ENCODE data around the gene TREML2.

The TREML2 gene

GRCh38 chr6:41155132-41155805 is 45.7 kb downstream of the TREML2 start:
- TF ChIP-seq USF1 (IDR thresholded peaks at IDR 0.05) (no peak), CEBPB (IDR thresholded peaks at IDR 0.05) (0 out of 2 replicates have a peak, but pooled peaks have one; percentile 12), REST (IDR thresholded peaks at IDR 0.05; ENCODE audit: low read depth) (no peak), TCF12 (IDR thresholded peaks at IDR 0.05; ENCODE audit: low read depth) (peak; percentile 45; the same call in 1 of the 2 replicates), FOXM1 (IDR thresholded peaks at IDR 0.05; ENCODE audit: borderline replicate concordance, low read depth) (no peak), MAX (IDR thresholded peaks at IDR 0.05) (no peak; the same call in 1 of the 2 replicates), NFIC (IDR thresholded peaks at IDR 0.05) (peak; percentile 50), ZBTB7A (IDR thresholded peaks at IDR 0.05; ENCODE audit: low read depth) (no peak), TAF1 (IDR thresholded peaks at IDR 0.05; ENCODE audit: low read depth) (no peak), YY1 (IDR thresholded peaks at IDR 0.05; ENCODE audit: low read depth) (no peak), TEAD4 (IDR thresholded peaks at IDR 0.05) (peak; percentile 95), EGR1 (IDR thresholded peaks at IDR 0.05) (no peak), RAD21 (IDR thresholded peaks at IDR 0.05; ENCODE audit: low read depth) (no peak), EP300 (IDR thresholded peaks at IDR 0.05; ENCODE audit: borderline replicate concordance) (peak; percentile 42; the same call in 1 of the 2 replicates), CREB1 (IDR thresholded peaks at IDR 0.05; ENCODE audit: low read depth) (no peak)

GRCh38 chr6:41153992-41154625 is 46.8 kb downstream of the TREML2 start, which contains the start of gene TREML1:
TREML1 (minus strand) TSS chr6:41154347; CDS start chr6:41154288, 59 bp downstream.
- TF ChIP-seq TAF1 (IDR thresholded peaks at IDR 0.05; ENCODE audit: low read depth): no peak
- no peak for TF ChIP-seq TCF12 (IDR thresholded peaks at IDR 0.05; ENCODE audit: low read depth)
- no peak for TF ChIP-seq CEBPB (IDR thresholded peaks at IDR 0.05)
- no peak for TF ChIP-seq MAX (IDR thresholded peaks at IDR 0.05)

GRCh38 chr6:41153451-41153850 is 47.5 kb downstream of the TREML2 start:
- TF ChIP-seq TCF12 (IDR thresholded peaks at IDR 0.05; ENCODE audit: low read depth) (no peak), YY1 (IDR thresholded peaks at IDR 0.05; ENCODE audit: low read depth) (no peak), FOXM1 (IDR thresholded peaks at IDR 0.05; ENCODE audit: borderline replicate concordance, low read depth) (no peak), USF1 (IDR thresholded peaks at IDR 0.05) (no peak), NFIC (IDR thresholded peaks at IDR 0.05) (no peak), REST (IDR thresholded peaks at IDR 0.05; ENCODE audit: low read depth) (no peak), TAF1 (IDR thresholded peaks at IDR 0.05; ENCODE audit: low read depth) (no peak), TEAD4 (IDR thresholded peaks at IDR 0.05) (no peak), CREB1 (IDR thresholded peaks at IDR 0.05; ENCODE audit: low read depth) (no peak), EGR1 (IDR thresholded peaks at IDR 0.05) (no peak), EP300 (IDR thresholded peaks at IDR 0.05; ENCODE audit: borderline replicate concordance) (no peak), CEBPB (IDR thresholded peaks at IDR 0.05) (no peak), ZBTB7A (IDR thresholded peaks at IDR 0.05; ENCODE audit: low read depth) (no peak), RAD21 (IDR thresholded peaks at IDR 0.05; ENCODE audit: low read depth) (no peak), MAX (IDR thresholded peaks at IDR 0.05) (no peak)

GRCh38 chr6:41150671-41151070 is 50.3 kb downstream of the TREML2 start:
- TF ChIP-seq TCF12 (IDR thresholded peaks at IDR 0.05; ENCODE audit: low read depth) (no peak), CEBPB (IDR thresholded peaks at IDR 0.05) (no peak)

GRCh38 chr6:41147917-41148316 is 53.0 kb downstream of the TREML2 start:
- TF ChIP-seq TCF12 (IDR thresholded peaks at IDR 0.05; ENCODE audit: low read depth) (no peak), CEBPB (IDR thresholded peaks at IDR 0.05) (no peak), NFIC (IDR thresholded peaks at IDR 0.05) (no peak), TAF1 (IDR thresholded peaks at IDR 0.05; ENCODE audit: low read depth) (no peak), USF1 (IDR thresholded peaks at IDR 0.05) (no peak)

Measured in Ishikawa (cell line).